ENCODE data around the gene BDP1.
"Not testable (repeated sequence)": the region's sequence is repeated elsewhere in the genome, so short reads cannot be mapped to it uniquely, and the experiment has no call there.

The BDP1 gene

GRCh38 chr5:71569748-71570509 lies 114.5 kb downstream of the BDP1 start:
- DNase-seq = no peak

DNA sequence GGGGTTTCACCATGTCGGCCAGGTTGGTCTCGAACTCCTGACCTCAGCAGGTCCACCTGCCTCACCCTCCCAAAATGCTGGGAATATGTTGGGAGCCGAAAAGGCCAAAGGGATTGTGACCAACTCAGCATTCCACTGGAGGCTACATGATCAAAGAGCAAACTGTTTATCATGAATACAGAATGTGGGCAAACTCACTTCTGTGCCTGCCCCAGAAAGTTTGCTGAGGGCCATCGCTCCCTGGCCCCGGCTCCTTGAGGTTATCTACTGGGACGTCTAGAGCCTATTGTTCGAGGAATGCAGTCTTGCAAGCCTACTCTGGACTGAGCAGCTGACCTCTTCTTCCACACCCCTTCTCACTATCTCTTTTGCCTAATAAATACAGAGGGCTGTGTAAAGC lies 116.4 kb downstream of the BDP1 start:
- not testable (repeated sequence) for DNase-seq

DNA sequence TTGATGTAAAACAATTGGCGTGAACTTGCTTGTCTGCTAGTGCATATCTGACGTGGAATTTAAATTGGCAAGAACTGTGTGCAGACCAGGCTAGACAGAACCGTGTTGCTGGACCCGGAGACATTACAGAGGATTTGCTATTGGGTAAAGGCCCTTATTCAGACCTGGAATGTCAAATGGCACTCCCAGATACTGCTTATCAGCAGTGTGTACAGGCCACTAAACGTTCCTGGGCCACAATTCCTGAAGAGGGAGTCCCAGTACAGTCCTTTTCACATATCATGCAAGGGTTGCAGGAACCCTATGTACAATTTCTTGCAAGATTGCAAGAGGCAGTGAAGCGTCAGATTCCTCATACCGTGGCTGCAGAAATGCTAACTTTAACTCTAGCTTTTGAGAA lies 118.1 kb downstream of the BDP1 start:
- DNase-seq = no peak

GRCh38 chr5:71575588-71575987 lies 120.1 kb downstream of the BDP1 start:
- DNase-seq = not testable (repeated sequence)

DNA sequence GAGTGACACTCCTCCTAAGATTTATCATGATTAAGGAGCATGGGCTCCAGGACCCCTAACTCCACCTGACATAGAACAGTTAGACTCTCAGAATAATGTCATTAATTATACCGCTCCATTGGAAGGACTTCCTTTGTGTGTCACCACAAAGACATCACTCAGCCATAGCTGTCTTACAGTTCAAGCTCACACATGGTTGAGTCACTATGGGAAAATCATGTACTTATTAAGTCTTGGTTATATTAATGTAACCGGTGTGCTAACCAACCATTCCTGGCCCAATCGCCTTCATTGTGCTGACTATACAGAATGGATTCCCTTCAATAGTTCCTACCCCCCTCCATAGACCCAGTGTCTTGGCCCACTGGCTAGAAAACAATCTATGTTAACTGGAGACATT lies 120.8 kb downstream of the BDP1 start:
- DNase-seq = no peak

- not testable (repeated sequence) for DNase-seq
These were observed 122.4 kb downstream of the BDP1 start for GRCh38 chr5:71577839-71578238.

GRCh38 chr5:71582945-71583584 lies 127.6 kb downstream of the BDP1 start:
- no peak for DNase-seq

GRCh38 chr5:71586052-71586940 lies 130.8 kb downstream of the BDP1 start:
- peak in 1 of 2 donors; percentile 43 for DNase-seq

DNA sequence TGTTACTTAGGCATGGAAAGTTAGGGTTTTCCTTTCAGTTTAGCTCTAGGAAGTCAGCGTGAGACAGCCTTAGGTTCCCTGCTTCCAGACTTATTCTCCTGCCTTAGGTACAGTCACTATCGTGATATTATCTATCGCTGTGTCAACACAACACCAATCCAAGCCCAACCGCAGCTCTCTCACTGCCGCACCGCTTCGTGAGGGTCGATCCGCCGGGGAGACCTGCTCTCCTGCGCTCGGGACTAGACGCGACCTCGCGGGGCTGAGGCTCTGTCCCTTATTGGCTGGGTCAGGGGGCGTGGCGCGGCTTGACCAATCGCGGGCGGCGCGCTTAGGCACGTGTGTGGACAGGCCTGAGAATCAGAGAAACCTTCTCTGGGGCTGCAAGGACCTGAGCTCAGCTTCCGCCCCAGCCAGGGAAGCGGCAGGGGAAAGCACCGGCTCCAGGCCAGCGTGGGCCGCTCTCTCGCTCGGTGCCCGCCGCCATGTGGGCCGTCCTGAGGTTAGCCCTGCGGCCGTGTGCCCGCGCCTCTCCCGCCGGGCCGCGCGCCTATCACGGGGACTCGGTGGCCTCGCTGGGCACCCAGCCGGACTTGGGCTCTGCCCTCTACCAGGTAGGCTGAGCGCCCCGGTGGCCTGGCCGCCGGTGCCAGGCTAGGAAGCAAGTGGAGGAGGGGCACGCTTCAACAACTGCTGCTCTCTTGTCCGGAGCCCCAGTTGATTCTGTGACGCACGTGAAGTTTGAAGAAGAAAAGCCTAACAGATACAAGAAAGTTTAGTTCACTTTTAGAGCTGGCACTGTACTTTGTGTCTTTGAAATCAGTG lies 131.7 kb downstream of the BDP1 start, which contains the start of gene MCCC2:
MCCC2 (plus strand) TSS at position 400 of the 825 bp plus-strand sequence; CDS start at position 486, 86 bp downstream.
- peak; percentile 97 for DNase-seq

DNA sequence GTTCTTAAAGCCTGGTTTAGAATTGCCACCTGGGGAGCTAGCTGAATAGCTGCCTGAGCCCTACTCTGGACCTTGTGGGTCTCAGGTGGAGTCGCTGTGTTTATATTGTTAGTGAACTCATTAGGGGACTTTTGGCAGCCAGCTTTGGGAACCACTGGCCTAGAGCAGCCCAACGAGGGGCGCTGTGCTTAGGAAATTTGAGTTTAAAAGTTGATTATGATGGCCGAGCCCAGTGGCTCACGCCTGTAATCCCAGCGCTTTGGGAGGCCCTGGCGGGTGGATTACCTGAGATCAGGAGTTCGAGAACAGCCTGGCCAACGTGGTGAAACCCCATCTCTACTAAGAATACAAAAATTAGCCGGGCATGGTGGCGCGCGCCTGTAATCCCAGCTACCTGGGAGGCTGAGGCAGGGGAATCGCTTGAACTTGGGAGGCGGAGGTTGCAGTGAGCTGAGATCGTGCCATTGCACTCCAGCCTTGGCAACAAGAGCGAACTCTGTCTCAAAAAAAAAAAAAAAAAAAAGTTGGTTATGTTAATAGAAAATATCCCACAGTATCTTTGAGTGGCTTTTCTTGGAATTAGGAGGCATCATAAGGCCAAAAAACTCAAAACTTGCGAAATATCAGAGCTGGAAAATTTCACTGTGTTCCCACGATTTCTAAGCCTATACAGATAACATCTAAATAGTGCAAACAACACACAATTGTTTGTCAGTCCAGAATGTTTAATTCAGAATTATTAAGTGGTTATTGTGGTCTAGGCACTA lies 132.5 kb downstream of the BDP1 start:
- no peak for DNase-seq

DNA sequence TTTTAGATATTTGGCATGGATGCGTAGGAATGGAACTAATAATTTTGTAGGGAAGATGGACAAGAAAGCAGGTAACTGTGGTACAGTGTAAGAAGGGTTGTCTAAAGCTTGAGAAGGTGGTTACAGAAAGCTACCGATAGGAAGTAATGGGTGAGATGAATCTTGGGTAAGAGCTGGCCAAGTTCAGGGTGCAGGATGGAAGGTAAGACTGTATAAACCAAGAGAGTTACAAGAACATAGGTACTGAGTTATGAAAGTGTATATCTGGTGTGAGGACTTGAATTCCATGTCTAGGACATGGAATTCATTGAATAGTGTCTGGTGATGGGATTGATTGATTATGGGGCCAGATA lies 133.1 kb downstream of the BDP1 start:
- DNase-seq = no peak

- DNase-seq = no peak
These were observed 134.5 kb downstream of the BDP1 start for GRCh38 chr5:71589903-71590302.

GRCh38 chr5:71591100-71591499 lies 135.6 kb downstream of the BDP1 start:
- no peak for DNase-seq

GRCh38 chr5:71596169-71596568 lies 140.7 kb downstream of the BDP1 start:
- no peak for DNase-seq

- no peak for DNase-seq
These were observed 141.6 kb downstream of the BDP1 start for GRCh38 chr5:71597001-71597400.

DNA sequence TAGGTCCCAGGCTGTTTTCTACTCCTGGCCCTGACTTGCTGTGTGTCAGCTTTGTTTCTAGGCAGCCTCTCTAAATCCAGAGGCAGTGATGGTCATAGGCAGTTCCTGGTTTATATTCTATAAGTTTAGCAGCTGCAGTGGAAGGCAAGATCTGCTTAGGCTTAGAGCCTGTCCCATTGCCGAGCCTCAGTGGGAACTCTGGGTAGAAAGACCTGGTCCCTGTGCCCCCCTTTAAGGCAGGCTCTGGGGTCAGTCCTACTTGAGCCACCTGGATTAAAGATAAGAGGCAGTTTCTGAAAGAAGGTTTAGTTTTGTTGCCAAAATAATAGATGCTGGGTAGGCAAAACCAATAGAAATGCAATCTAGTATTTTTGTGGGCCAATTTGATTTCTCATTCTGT lies 145.3 kb downstream of the BDP1 start:
- no peak for DNase-seq

- peak; percentile 52 to 72 for DNase-seq
These were observed 146.0 kb downstream of the BDP1 start for GRCh38 chr5:71601222-71602026.

- not testable (repeated sequence) for DNase-seq
These were observed 154.5 kb downstream of the BDP1 start for GRCh38 chr5:71609916-71610315.

- DNase-seq = no peak
These were observed 160.4 kb downstream of the BDP1 start for GRCh38 chr5:71615809-71616208.
